ENCODE measurements around the gene SUMO4. TPM values are rescaled to one million over a fixed set of nuclear protein-coding genes. Genes with fewer than 3 reads are reported as not detected.

The SUMO4 gene
- total RNA-seq, 1 experiment from 2014 or later, result 2.9 TPM

- H3K27ac Mint-ChIP-seq (ENCODE audit: unreplicated experiment), result no peak overlapping the region
- no TSS peak for BruUV-seq (replicated peaks)
- peaks cover 8% of the 10 kb centered on the region for H3K4me1 Mint-ChIP-seq (ENCODE audit: low read depth, unreplicated experiment)
- no peak for TF ChIP-seq CTCF (IDR thresholded peaks at IDR 0.05; ENCODE audit: unreplicated experiment)
- no peak for DNase-seq
- intact Hi-C loops (cut with micrococcal nuclease; ENCODE audit: unreplicated experiment), result no loop called here
- no peak overlapping the region for H3K4me3 Mint-ChIP-seq (ENCODE audit: low read depth, unreplicated experiment)
- no peaks in the 10 kb centered on the region for H3K27me3 Mint-ChIP-seq (ENCODE audit: unreplicated experiment)
- peaks cover 15% of the 10 kb centered on the region for H3K36me3 Mint-ChIP-seq (ENCODE audit: insufficient read depth, unreplicated experiment)
- H3K9me3 Mint-ChIP-seq (ENCODE audit: low read depth, unreplicated experiment), result peaks cover 7% of the 10 kb centered on the region
- CTCF ChIA-PET, result no interaction called here
Measured at GRCh38 chr6:149387779-149388512, 12.1 kb upstream of the SUMO4 start.

GRCh38 chr6:149389509-149390297 lies 10.4 kb upstream of the SUMO4 start:
- peaks cover 7% of the 10 kb centered on the region for H3K9me3 Mint-ChIP-seq (ENCODE audit: low read depth, unreplicated experiment)
- no peak for TF ChIP-seq CTCF (IDR thresholded peaks at IDR 0.05; ENCODE audit: unreplicated experiment)
- no peak for DNase-seq
- intact Hi-C loops (cut with micrococcal nuclease; ENCODE audit: unreplicated experiment), result no loop called here
- H3K4me1 Mint-ChIP-seq (ENCODE audit: low read depth, unreplicated experiment), result peaks cover 9% of the 10 kb centered on the region
- BruUV-seq (replicated peaks), result no TSS peak
- H3K4me3 Mint-ChIP-seq (ENCODE audit: low read depth, unreplicated experiment), result no peak overlapping the region
- peaks cover 15% of the 10 kb centered on the region for H3K36me3 Mint-ChIP-seq (ENCODE audit: insufficient read depth, unreplicated experiment)
- no peaks in the 10 kb centered on the region for H3K27me3 Mint-ChIP-seq (ENCODE audit: unreplicated experiment)
- CTCF ChIA-PET, result no interaction called here
- H3K27ac Mint-ChIP-seq (ENCODE audit: unreplicated experiment), result no peak overlapping the region

GRCh38 chr6:149392093-149392492 lies 8.0 kb upstream of the SUMO4 start:
- CTCF ChIA-PET, result no interaction called here
- no peaks in the 10 kb centered on the region for H3K9me3 Mint-ChIP-seq (ENCODE audit: low read depth, unreplicated experiment)
- H3K36me3 Mint-ChIP-seq (ENCODE audit: insufficient read depth, unreplicated experiment), result peaks cover 4% of the 10 kb centered on the region

GRCh38 chr6:149392535-149392934 lies 7.5 kb upstream of the SUMO4 start:
- H3K4me1 Mint-ChIP-seq (ENCODE audit: low read depth, unreplicated experiment), result peaks cover 20% of the 10 kb centered on the region
- no peaks in the 10 kb centered on the region for H3K27me3 Mint-ChIP-seq (ENCODE audit: unreplicated experiment)
- DNase-seq, result no peak
- no peak overlapping the region for H3K4me3 Mint-ChIP-seq (ENCODE audit: low read depth, unreplicated experiment)
- BruUV-seq (replicated peaks), result no TSS peak
- H3K27ac Mint-ChIP-seq (ENCODE audit: unreplicated experiment), result no peak overlapping the region
- intact Hi-C loops (cut with micrococcal nuclease; ENCODE audit: unreplicated experiment), result no loop called here
- CTCF ChIA-PET, result no interaction called here
- TF ChIP-seq CTCF (IDR thresholded peaks at IDR 0.05; ENCODE audit: unreplicated experiment), result no peak
- H3K9me3 Mint-ChIP-seq (ENCODE audit: low read depth, unreplicated experiment), result no peaks in the 10 kb centered on the region
- H3K36me3 Mint-ChIP-seq (ENCODE audit: insufficient read depth, unreplicated experiment), result peaks cover 4% of the 10 kb centered on the region

More at GRCh38 chr6:149392093-149392492, 8.0 kb upstream of the SUMO4 start:
- H3K27ac Mint-ChIP-seq (ENCODE audit: unreplicated experiment), result no peak overlapping the region
- intact Hi-C loops (cut with micrococcal nuclease; ENCODE audit: unreplicated experiment), result no loop called here
- no peak for TF ChIP-seq CTCF (IDR thresholded peaks at IDR 0.05; ENCODE audit: unreplicated experiment)
- peaks cover 20% of the 10 kb centered on the region for H3K4me1 Mint-ChIP-seq (ENCODE audit: low read depth, unreplicated experiment)
- no peaks in the 10 kb centered on the region for H3K27me3 Mint-ChIP-seq (ENCODE audit: unreplicated experiment)
- no peak for DNase-seq
- BruUV-seq (replicated peaks), result no TSS peak
- no peak overlapping the region for H3K4me3 Mint-ChIP-seq (ENCODE audit: low read depth, unreplicated experiment)
